ENCODE measurements around the gene MRGPRE.

MRGPRE gene

GRCh38 chr11:3208272-3208671, 23.9 kb downstream of the MRGPRE start:
- no peak for DNase-seq (ENCODE audit: low read depth in 1 of 2, low spot score in 1 of 2)
- Histone ChIP-seq H3K27me3 (ENCODE audit: insufficient read depth, poor library complexity, severe bottlenecking) (peaks cover 8% of the 10 kb centered on the region), H3K27ac (replicated peaks) (no peak overlapping the region), H3K4me3 (replicated peaks; ENCODE audit: insufficient read depth, low read length) (no peak overlapping the region)
- no peak for TF ChIP-seq POLR2AphosphoS5 (IDR thresholded peaks at IDR 0.05; ENCODE audit: low read depth)
- no peak for TF ChIP-seq GABPA (IDR thresholded peaks at IDR 0.05; ENCODE audit: low read depth)
- TF ChIP-seq, protein P1, sequence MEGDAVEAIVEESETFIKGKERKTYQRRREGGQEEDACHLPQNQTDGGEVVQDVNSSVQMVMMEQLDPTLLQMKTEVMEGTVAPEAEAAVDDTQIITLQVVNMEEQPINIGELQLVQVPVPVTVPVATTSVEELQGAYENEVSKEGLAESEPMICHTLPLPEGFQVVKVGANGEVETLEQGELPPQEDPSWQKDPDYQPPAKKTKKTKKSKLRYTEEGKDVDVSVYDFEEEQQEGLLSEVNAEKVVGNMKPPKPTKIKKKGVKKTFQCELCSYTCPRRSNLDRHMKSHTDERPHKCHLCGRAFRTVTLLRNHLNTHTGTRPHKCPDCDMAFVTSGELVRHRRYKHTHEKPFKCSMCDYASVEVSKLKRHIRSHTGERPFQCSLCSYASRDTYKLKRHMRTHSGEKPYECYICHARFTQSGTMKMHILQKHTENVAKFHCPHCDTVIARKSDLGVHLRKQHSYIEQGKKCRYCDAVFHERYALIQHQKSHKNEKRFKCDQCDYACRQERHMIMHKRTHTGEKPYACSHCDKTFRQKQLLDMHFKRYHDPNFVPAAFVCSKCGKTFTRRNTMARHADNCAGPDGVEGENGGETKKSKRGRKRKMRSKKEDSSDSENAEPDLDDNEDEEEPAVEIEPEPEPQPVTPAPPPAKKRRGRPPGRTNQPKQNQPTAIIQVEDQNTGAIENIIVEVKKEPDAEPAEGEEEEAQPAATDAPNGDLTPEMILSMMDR (IDR thresholded peaks at IDR 0.05; ENCODE audit: insufficient read depth, low read length) = no peak
- TF ChIP-seq, protein P2, sequence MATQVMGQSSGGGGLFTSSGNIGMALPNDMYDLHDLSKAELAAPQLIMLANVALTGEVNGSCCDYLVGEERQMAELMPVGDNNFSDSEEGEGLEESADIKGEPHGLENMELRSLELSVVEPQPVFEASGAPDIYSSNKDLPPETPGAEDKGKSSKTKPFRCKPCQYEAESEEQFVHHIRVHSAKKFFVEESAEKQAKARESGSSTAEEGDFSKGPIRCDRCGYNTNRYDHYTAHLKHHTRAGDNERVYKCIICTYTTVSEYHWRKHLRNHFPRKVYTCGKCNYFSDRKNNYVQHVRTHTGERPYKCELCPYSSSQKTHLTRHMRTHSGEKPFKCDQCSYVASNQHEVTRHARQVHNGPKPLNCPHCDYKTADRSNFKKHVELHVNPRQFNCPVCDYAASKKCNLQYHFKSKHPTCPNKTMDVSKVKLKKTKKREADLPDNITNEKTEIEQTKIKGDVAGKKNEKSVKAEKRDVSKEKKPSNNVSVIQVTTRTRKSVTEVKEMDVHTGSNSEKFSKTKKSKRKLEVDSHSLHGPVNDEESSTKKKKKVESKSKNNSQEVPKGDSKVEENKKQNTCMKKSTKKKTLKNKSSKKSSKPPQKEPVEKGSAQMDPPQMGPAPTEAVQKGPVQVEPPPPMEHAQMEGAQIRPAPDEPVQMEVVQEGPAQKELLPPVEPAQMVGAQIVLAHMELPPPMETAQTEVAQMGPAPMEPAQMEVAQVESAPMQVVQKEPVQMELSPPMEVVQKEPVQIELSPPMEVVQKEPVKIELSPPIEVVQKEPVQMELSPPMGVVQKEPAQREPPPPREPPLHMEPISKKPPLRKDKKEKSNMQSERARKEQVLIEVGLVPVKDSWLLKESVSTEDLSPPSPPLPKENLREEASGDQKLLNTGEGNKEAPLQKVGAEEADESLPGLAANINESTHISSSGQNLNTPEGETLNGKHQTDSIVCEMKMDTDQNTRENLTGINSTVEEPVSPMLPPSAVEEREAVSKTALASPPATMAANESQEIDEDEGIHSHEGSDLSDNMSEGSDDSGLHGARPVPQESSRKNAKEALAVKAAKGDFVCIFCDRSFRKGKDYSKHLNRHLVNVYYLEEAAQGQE (IDR thresholded peaks at IDR 0.05; ENCODE audit: insufficient replicate concordance, low read depth) = no peak
- TF ChIP-seq SPI1 (IDR thresholded peaks at IDR 0.05; ENCODE audit: borderline replicate concordance, low read depth) = no peak

- peaks cover 14% of the 10 kb centered on the region for H3K27me3 ChIP-seq (ENCODE audit: insufficient read depth, poor library complexity, severe bottlenecking)
- TF ChIP-seq, protein P1 (IDR thresholded peaks at IDR 0.05; ENCODE audit: insufficient read depth, low read length) = no peak
- TF ChIP-seq SPI1 (IDR thresholded peaks at IDR 0.05; ENCODE audit: borderline replicate concordance, low read depth) = no peak
- no peak for TF ChIP-seq GABPA (IDR thresholded peaks at IDR 0.05; ENCODE audit: low read depth)
- TF ChIP-seq POLR2AphosphoS5 (IDR thresholded peaks at IDR 0.05; ENCODE audit: low read depth) = no peak
- no peak overlapping the region for H3K27ac ChIP-seq (replicated peaks)
- no peak overlapping the region for H3K4me3 ChIP-seq (replicated peaks; ENCODE audit: insufficient read depth, low read length)
- no peak for DNase-seq (ENCODE audit: low read depth in 1 of 2, low spot score in 1 of 2)
Measured at GRCh38 chr11:3207526-3208189, 24.6 kb downstream of the MRGPRE start.

DNA sequence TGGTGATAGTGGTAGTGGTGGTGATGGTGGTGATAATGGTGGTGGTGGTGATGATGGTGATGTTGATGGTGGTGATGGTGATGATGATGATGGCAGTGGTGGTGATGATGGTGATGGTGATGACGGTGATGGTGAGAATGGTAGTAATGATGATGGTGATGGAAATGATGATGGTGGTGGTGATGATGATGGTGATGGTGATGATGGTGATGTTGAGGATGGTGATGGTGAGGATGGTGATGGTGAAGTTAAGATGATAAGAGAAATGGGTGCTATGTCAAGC, 25.4 kb downstream of the MRGPRE start:
- H3K4me3 ChIP-seq (replicated peaks; ENCODE audit: insufficient read depth, low read length) = no peak overlapping the region
- TF ChIP-seq GABPA (IDR thresholded peaks at IDR 0.05; ENCODE audit: low read depth) (no peak), POLR2AphosphoS5 (IDR thresholded peaks at IDR 0.05; ENCODE audit: low read depth) (no peak), SPI1 (IDR thresholded peaks at IDR 0.05; ENCODE audit: borderline replicate concordance, low read depth) (no peak)
- TF ChIP-seq, protein P2 (IDR thresholded peaks at IDR 0.05; ENCODE audit: insufficient replicate concordance, low read depth) = no peak
- TF ChIP-seq, protein P1 (IDR thresholded peaks at IDR 0.05; ENCODE audit: insufficient read depth, low read length) = no peak
- no peak overlapping the region for H3K27ac ChIP-seq (replicated peaks)
- H3K27me3 ChIP-seq (ENCODE audit: insufficient read depth, poor library complexity, severe bottlenecking) = peaks cover 20% of the 10 kb centered on the region
- no peak for DNase-seq (ENCODE audit: low read depth in 1 of 2, low spot score in 1 of 2)
